Adipose tissue (tissue), 3 donors: ENCODE results near the gene MLC1. TPM values are rescaled to one million over a fixed set of nuclear protein-coding genes. Genes with fewer than 3 reads are reported as not detected.

Experiments
- H3K27ac ChIP-seq: one replicate; pipeline ENCODE4 v1.5.1; 2013; ENCODE audit warnings: low read depth, low read length
- WGBS, 3 donors: extraction: QIAGEN DNeasy Blood & Tissue Kit; methylation state at CpG; one replicate each; pipeline ENCODE4 v1.1.7; 2013; 5-methylcytosine and 5-hydroxymethylcytosine counted together
- polyA plus RNA-seq, 3 donors: library from polyadenylated mRNA; stranded (reverse); fragments of 200-250 nt; gene quantifications; one replicate each; pipeline ENCODE4 v1.2.3, GENCODE V29; 2013
- donor health status: healthy with polysubstance abuse.
- donor health status: Bipolar disorder and iron deficiency.
- donor health status: healthy.

Gene MLC1
- polyA plus RNA-seq, 3 donors, result 0.08 to 0.16 TPM; not detected in 1

GRCh38 chr22:50062509-50063135 lies 22.6 kb downstream of the MLC1 start:
- H3K27ac ChIP-seq, result no peak overlapping the region
- WGBS, 3 donors, result 90 to 92% (median 90%) methylated on average over 19 of the region's 19 CpGs

- WGBS, 3 donors, result 54 to 88% (median 63%) methylated on average over 15 to 17 of the region's 17 CpGs
- no peak overlapping the region for H3K27ac ChIP-seq
These were observed 23.3 kb downstream of the MLC1 start for GRCh38 chr22:50061824-50062355.

GRCh38 chr22:50061141-50061823 lies 23.9 kb downstream of the MLC1 start:
- no peak overlapping the region for H3K27ac ChIP-seq
- WGBS, 3 donors, result 40 to 80% (median 49%) methylated on average over 27 of the region's 27 CpGs

GRCh38 chr22:50060441-50061140 lies 24.6 kb downstream of the MLC1 start:
- WGBS, 3 donors, result 42 to 76% (median 69%) methylated on average over 27 to 28 of the region's 28 CpGs
- H3K27ac ChIP-seq, result no peak overlapping the region

GRCh38 chr22:50059881-50060262 lies 25.4 kb downstream of the MLC1 start:
- no peak overlapping the region for H3K27ac ChIP-seq
- 84 to 90% (median 89%) methylated on average over 7 of the region's 7 CpGs for WGBS, 3 donors

- WGBS, 3 donors, result 17 to 44% (median 21%) methylated on average over 30 to 31 of the region's 31 CpGs
- H3K27ac ChIP-seq, result no peak overlapping the region
These were observed 26.0 kb downstream of the MLC1 start for GRCh38 chr22:50058906-50059880.

- 11 to 25% (median 12%) methylated on average over 29 to 99 of the region's 102 CpGs for WGBS, 3 donors
- no peak within 1 kb of the TSS for H3K27ac ChIP-seq
These were observed 26.9 kb downstream of the MLC1 start, which contains the start of gene TTLL8 for GRCh38 chr22:50058061-50058905. TSS of gene TTLL8 (minus strand) at chr22:50058298.

GRCh38 chr22:50057278-50058060 lies 27.8 kb downstream of the MLC1 start:
- WGBS, 3 donors, result 74 to 92% (median 89%) methylated on average over 13 to 14 of the region's 14 CpGs
- H3K27ac ChIP-seq, result no peak overlapping the region

GRCh38 chr22:50056214-50056972 lies 28.8 kb downstream of the MLC1 start:
- 75 to 82% (median 75%) methylated on average over 34 of the region's 34 CpGs for whole genome bisulfite sequencing, 3 donors
- no peak overlapping the region for H3K27ac ChIP-seq

GRCh38 chr22:50053861-50054260 lies 31.4 kb downstream of the MLC1 start:
- no peak overlapping the region for H3K27ac ChIP-seq
- WGBS, 3 donors, result 91 to 93% (median 92%) methylated on average over 18 of the region's 18 CpGs

- 82 to 92% (median 87%) methylated on average over 18 of the region's 18 CpGs for WGBS, 3 donors
- no peak overlapping the region for H3K27ac ChIP-seq
These were observed 33.3 kb downstream of the MLC1 start for GRCh38 chr22:50051930-50052329.

- no peak overlapping the region for H3K27ac ChIP-seq
- WGBS, 3 donors, result 88 to 89% (median 89%) methylated on average over 36 of the region's 36 CpGs
These were observed 35.7 kb downstream of the MLC1 start for GRCh38 chr22:50049299-50050195.

- 79 to 85% (median 82%) methylated on average over 17 of the region's 17 CpGs for WGBS, 3 donors
- H3K27ac ChIP-seq, result no peak overlapping the region
These were observed 36.4 kb downstream of the MLC1 start for GRCh38 chr22:50048836-50049235.

GRCh38 chr22:50048061-50048765 lies 37.0 kb downstream of the MLC1 start:
- WGBS, 3 donors, result 86 to 90% (median 87%) methylated on average over 12 of the region's 12 CpGs
- H3K27ac ChIP-seq, result no peak overlapping the region
